H1 (cell line): ENCODE data around the gene HS3ST1. TPM values are rescaled to one million over a fixed set of nuclear protein-coding genes. Genes with fewer than 3 reads are reported as not detected.

Experiments used
- BCL11A ChIP-seq, 2 experiments: IDR thresholded peaks; one replicate each; pipeline ENCODE4 v1.6.1; 2011; ENCODE audit warnings: low read depth in 2 of 2, low read length in 2 of 2, mild to moderate bottlenecking in 2 of 2
- E2F6 ChIP-seq: IDR thresholded peaks from 2 replicates; pipeline ENCODE4 v1.6.1; 2012; ENCODE audit warnings: inconsistent platforms
- SUZ12 ChIP-seq: fragments of 200-600 bp; sonication (generic); IDR thresholded peaks from 2 replicates; pipeline ENCODE4 v1.6.1; 2012; ENCODE audit warnings: mild to moderate bottlenecking, inconsistent platforms, low read length, moderate library complexity, mixed read lengths
- TAF1 ChIP-seq: IDR thresholded peaks from 2 replicates; pipeline ENCODE4 v1.6.1; 2011; ENCODE audit warnings: mild to moderate bottlenecking, low read depth, low read length
- polyA plus RNA-seq, 7 experiments: library from polyadenylated mRNA; depleted of rRNA in 3 of 7; stranded (reverse) in 5 of 7; unstranded in 2 of 7; fragments of >200 nt in 5 of 7; fragments of 200-250 nt in 2 of 7; gene quantifications; 1 replicate in 5 of 7; 2 replicates in 1 of 7; 4 replicates in 1 of 7; pipeline versions ENCODE4 v1.2.1 to v1.2.3, GENCODE V29; 2011 to 2013; ENCODE audit warnings: missing spikeins in 2 of 7, mixed read lengths in 2 of 7
- total RNA-seq: library from RNA; stranded (reverse); fragmentation: NEBNext Ultra II Directional; extraction: Animal tissue kit (Norgen Biotek cat#: 25700); gene quantifications from 2 replicates; pipeline ENCODE4 v1.2.1, GENCODE V29; 2021

The HS3ST1 gene
- total and polyA plus RNA-seq, 2 of the 8 experiments (the other 6 are each of a cell fraction or from before 2014, with no cell fraction given), result 0.50 to 1.5 TPM

GRCh38 chr4:11467931-11468330, 39.2 kb upstream of the HS3ST1 start (continued):
- TF ChIP-seq TAF1 (no peak), E2F6 (no peak), SUZ12 (no peak), BCL11A (IDR thresholded peaks at IDR 0.05; ENCODE audit: low read depth in 2 of 2, low read length in 2 of 2) (no peak)
